HG02798 (cell line): ENCODE measurements around the gene HNRNPA1L2.
"Not testable (repeated sequence)": the region's sequence is repeated elsewhere in the genome, so short reads cannot be mapped to it uniquely, and the experiment has no call there.

Experiments
- ATAC-seq: cut with Tn5 transposase; IDR thresholded peaks from one replicate; pipeline ENCODE4 v1.9.1; 2021; ENCODE audit warnings: mild to moderate bottlenecking; ENCODE audit not compliant: unreplicated experiment, poor library complexity

HNRNPA1L2 gene

DNA sequence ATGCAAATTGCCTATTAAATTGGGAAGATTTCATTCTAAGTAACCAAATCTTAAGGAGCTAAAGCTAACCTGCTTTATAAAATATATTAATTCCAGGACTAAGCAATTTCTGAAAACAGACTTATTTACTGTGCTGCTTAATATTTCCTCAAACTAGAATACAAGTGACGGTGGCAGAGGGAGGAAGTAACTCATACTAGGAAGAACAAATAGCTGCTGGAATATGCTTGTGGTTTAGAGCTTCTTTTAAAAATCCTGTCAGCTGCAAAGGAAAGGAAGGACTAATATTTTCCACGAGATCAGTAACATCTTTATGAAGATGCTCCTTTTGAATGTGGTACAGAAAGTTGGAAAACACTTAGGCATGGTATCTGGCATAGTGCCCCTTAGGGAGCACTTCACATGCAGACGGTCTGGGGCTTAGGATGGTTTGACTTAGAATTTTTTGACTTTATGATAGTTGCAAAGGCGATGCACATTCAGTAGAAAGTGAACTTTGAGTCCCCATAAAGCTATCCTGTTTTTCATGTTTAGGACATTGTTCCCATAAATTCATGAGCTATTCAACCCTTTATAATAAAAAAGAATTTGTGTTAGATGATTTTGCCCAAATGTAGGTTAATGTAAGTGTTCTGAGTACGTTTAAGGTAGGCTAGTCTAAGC is 3.4 kb upstream of the HNRNPA1L2 start:
- ATAC-seq, result no peak

DNA sequence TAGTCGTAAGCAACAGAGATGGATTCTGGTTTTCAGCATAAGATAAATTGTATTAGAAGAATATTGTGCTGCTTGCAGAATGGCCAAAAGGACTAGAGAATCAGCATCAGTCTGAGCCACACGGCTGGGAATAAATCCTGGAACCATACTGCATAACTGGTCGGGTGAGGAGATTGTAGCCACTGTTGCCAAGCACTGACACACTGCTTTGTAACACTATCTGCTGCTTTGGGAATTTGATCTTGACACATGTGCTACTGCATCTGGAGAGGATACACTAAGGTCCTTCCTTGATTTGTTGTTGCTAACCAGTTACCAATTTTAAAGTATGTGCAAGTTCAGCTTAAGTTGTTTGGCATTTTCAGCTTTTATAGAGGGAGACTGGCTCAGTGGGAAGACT is 1.9 kb downstream of the HNRNPA1L2 start:
- ATAC-seq, result no peak

DNA sequence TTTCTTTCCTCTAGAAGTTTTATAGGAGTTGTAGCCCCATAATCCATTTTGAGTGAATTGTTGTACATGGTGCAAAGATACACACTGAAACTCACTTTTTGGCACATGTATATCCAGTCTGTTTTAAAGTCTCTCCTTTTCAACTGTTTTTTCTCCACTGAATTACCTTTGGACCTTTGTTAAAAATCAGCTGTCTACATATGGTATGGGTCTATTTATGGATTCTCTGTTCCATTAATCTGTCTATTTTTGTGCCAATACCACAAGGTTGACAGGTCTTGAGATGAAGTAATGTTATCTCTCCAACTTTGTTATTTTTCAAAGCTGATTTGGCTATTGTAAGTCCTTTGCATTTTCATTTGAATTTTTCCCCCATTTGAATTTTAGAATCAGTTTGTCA is 4.7 kb downstream of the HNRNPA1L2 start:
- ATAC-seq, result no peak

DNA sequence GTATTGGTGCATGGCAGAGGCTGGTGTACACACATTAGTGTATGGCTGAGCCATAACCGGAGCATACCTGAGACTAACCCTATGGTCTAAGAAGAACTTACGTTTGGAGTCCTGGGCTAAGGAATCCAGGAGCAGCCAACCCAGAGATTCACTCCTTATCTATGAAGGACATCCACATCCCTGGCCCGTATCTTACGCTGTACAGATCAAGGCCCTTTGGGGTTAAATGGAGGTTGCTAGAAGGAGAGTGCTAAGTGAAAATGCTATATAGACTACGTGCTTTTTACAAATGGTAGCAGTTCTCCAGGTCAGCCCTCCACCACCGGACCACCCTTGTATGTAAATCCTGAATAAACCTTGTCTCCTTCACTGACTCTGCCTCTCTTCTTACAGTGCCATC is 8.5 kb downstream of the HNRNPA1L2 start:
- no peak for ATAC-seq

DNA sequence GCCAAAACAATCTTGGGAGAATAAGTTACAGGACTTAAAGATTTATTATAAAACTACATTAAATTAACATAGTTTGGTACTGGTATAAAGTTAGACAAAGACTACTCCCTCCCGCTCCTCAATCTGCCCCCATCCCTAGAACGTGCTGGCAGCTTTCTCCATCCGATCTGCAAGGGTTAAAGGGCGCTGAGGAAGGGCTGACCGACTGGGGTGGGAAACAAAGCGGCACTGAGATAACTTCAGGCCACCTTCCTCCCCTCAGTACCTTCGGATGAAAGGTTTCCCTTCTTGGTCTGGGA is 9.6 kb downstream of the HNRNPA1L2 start:
- peak; percentile 3 for ATAC-seq

DNA sequence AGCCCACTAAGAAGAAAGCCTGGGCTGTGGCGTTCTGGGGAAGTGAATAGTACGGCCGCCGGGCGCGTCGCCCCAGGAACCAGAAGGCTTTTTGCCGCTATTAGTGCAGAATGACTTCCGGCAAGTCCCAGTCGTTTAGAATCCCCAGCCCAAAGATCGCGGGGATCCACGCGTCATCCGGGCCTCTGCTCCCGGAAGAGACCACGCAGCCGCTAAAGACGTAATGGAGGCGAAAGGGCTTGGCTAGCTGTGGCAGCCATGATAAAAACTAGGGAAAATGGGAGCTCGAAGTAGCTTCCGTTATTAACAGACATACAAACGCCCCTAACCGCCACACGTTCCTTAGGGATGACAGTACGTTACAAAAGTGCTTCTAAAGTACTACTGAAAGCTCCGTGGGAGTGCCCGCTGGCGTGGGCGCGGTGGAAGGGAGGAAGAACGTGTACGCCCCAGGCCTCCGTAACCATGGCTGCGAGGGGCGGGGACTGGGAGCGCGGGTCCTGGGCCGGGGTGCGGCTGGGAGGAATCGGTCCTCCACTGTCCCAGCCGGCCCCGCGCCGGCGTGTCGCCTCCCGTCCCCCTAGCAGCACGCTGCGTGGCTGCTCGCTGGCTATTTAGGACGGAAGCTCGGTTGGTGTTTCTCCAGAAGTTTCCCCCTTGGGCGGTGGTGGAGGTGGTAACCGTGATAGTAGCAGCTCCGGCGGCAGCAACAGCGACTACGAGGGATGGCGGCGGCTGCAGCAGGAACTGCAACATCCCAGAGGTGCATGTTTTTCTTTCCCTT is 10.2 kb downstream of the HNRNPA1L2 start, which contains the start of gene SUGT1:
Gene SUGT1 (plus strand): TSS at position 641 of the 784 bp plus-strand sequence. CDS start 85 bp downstream, at position 726.
- ATAC-seq, result peak; percentile 96

DNA sequence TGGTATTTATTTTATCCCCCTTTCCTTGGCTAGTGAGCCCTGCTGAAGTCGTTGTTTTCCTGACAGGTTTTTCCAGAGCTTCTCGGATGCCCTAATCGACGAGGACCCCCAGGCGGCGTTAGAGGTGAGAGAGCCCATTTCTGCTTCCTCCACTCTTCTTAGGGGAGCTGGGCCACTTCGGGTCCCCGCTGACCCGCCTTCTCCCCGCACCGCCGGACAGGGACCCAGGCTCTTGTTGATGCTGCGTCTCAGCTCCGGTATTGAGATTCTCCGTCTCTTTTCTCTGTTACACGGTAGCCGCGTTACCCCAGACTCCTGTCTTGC is 10.7 kb downstream of the HNRNPA1L2 start:
- ATAC-seq, result peak; percentile 32

DNA sequence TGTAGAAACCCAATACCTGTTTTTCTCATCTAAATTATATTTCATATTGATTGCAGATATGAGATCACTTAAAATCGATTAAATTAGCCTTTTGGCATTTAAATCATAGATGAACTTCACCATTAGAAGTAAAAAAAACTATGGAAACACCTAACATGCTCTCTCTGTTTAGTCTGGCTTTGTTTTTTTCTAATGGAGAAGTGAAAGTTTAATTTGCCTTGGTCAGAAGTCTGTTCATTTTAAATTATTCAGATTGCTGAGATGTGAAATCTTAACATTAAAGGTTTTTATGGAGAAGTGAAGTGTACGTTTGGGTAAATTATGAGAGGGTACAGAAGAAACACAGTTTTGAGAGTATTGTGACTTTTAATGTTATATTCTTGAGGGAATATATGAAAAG is 17.1 kb downstream of the HNRNPA1L2 start:
- ATAC-seq, result no peak

DNA sequence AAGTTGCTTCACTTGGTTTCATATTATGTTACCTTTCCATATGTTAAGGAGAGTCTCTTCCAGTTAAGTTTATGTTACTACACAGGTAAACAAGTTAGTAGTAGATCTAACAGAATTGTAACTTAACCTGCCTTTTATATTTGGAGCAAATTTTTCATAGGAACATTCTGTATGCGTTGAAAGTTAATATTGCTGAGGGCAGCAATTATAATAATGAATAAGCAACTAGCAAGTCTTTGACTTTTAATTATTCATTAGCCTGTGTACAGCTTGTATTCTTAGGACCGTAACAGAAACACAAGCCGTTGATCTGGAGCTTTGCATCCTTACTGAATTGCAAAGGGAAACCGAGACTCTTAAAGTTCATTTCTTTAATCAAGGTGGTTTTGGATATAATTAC is 22.0 kb downstream of the HNRNPA1L2 start:
- no peak for ATAC-seq

DNA sequence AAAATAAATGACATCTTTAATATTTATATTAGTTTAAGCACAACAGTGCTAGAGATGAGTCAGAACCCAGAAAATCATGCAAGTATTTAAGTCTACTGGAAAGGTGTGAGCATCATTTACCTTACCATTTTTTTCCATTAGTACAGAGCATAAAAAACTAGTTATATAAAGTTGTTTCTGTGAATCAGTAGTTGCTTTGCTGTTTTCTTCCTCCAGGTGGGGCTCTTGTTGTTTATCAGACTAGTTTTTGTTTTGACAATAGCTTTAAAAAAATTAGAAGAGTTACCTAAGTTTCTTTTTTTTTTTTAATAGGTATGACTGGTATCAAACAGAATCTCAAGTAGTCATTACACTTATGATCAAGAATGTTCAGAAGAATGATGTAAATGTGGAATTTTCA is 23.1 kb downstream of the HNRNPA1L2 start:
- no peak for ATAC-seq

DNA sequence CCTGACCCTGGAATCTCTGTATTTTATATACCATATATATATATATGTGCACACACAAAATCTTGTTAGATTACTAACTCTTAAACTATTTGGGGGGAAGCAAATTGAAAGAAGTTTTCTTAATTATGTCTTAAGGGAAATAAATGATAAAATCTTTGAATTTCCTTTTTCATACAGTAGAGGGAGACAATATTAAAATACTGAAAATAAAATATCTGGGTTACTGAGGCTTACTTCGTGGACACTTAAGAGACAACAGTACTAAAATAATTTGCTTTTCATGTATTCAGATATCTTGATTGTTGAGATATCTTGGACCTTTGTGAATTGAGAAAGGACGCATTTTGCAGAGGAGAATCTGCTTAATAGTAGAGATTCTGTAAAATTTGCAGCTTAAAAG is 27.4 kb downstream of the HNRNPA1L2 start:
- ATAC-seq, result no peak

DNA sequence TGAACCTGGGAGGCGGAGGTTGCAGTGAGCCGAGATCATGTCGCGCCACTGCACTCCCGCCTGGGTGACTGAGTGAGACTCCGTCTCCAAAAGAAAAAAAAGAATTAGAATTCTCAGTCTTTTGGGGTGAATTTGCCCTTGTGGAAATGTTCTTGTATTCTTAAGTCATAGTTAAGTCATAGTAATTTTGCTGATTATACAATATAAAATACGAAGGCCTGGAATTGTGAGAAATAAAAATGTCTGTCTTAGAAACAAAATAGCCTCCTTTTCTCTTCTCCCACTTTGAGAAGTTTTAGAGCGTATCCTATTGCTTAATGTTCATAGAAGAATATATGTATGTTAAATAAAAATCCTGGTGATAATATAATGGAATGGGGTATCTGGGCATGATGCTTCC is 28.5 kb downstream of the HNRNPA1L2 start:
- no peak for ATAC-seq

DNA sequence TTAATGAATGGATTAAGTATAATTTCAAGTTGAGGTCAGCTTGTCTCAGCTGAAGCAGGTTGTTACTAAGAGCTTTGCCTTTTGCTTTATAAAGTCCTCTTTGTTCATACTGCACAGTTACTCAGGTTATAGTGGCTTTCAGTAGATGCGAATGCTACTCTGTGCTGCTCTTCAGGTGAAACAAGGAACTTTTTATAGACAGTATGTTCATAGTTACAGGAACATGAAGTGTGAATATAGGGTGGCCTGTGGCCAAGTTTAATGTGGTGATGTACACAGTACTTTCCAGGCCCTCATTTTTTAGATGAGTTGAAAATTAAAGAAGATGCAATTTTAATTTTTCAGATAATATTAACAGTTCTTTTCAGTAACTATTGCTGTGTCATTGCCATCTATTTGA is 31.2 kb downstream of the HNRNPA1L2 start:
- no peak for ATAC-seq

DNA sequence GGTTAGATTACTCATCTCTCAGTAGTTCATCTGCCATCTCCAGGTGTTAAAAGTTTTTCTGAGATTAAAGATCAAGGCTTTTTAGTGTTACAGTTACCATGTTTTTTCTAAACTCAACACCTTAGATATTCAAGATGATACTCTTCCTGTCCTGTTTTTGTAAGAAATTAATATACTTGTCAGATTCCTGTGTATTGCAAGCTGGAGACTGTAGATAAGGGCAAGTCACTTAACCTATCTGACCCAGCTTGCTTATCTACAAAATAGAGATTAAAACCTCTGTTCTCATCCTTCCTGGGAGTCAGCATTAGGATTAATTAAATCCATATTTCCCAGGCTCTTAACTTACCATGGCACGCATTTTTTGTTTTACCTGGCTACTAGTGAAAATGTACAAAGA is 35.6 kb downstream of the HNRNPA1L2 start:
- no peak for ATAC-seq

DNA sequence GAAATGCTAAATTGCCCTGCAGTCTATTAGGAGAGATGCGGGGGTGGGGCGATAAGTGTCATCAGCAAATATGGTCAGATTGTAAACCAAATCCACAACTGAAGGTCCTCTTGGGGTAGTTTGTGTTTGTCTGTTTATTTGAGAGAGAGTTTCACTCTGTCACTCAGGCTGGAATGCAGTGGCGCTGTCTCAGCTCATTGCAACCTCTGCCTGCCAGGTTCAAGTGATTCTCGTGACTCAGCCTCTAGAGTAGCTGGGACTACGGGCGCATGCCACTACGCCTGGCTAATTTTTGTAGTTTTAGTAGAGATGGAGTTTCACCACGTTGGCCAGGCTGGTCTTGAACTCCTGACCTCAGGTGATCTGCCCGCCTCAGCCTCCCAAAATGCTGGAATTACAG is 43.6 kb downstream of the HNRNPA1L2 start:
- ATAC-seq, result not testable (repeated sequence)

DNA sequence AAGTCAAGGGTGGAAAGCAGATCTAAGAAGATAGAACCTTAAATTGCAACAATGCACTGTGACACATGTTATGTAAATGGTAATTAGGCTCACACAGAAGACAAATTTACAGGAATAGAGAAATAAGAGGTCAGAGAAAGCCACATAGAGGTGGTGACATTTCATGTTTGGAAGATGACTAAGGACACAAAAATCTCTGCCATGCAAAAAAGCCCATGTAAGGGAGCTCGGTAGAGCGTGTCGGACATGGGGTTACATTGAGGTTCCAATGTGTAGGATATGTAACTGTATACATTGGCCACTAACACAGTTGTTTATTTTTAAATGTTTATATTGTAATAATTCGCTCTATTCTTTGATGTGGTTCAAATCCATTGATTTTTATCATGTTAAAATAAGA is 44.1 kb downstream of the HNRNPA1L2 start:
- no peak for ATAC-seq
